NCI-H1930 (cell line): ENCODE data around the gene CCSER1.

Source experiments
- DNase-seq, 2 experiments: peaks; one replicate each; lab custom pipeline; 2025; lab: John Stamatoyannopoulos, UW

CCSER1 gene

GRCh38 chr4:90128961-90129495 is 1.8 kb downstream of the CCSER1 start:
- DNase-seq: no peak

GRCh38 chr4:90130076-90130475 is 2.9 kb downstream of the CCSER1 start:
- DNase-seq: no peak

GRCh38 chr4:90137555-90137954 is 10.4 kb downstream of the CCSER1 start:
- DNase-seq: no peak

GRCh38 chr4:90142081-90142480 is 14.9 kb downstream of the CCSER1 start:
- DNase-seq: peak; percentile 43 to 53

GRCh38 chr4:90145319-90145718 is 18.1 kb downstream of the CCSER1 start:
- no peak for DNase-seq

- no peak for DNase-seq
These were observed 19.1 kb downstream of the CCSER1 start for GRCh38 chr4:90146306-90146705.

- DNase-seq: no peak
These were observed 21.5 kb downstream of the CCSER1 start for GRCh38 chr4:90148574-90149148.

- no peak for DNase-seq
These were observed 24.8 kb downstream of the CCSER1 start for GRCh38 chr4:90152024-90152423.

- no peak for DNase-seq
These were observed 32.0 kb downstream of the CCSER1 start for GRCh38 chr4:90159193-90159592.

GRCh38 chr4:90160044-90160443 is 32.9 kb downstream of the CCSER1 start:
- no peak for DNase-seq

- no peak for DNase-seq
These were observed 35.4 kb downstream of the CCSER1 start for GRCh38 chr4:90162566-90162965.

- DNase-seq: no peak
These were observed 36.7 kb downstream of the CCSER1 start for GRCh38 chr4:90163872-90164271.

GRCh38 chr4:90165883-90166282 is 38.7 kb downstream of the CCSER1 start:
- no peak for DNase-seq

GRCh38 chr4:90171491-90171890 is 44.3 kb downstream of the CCSER1 start:
- DNase-seq: peak; percentile 9 to 32

- no peak for DNase-seq
These were observed 47.4 kb downstream of the CCSER1 start for GRCh38 chr4:90174621-90175023.

- DNase-seq: peak; percentile 6 to 24
These were observed 54.5 kb downstream of the CCSER1 start for GRCh38 chr4:90181644-90182043.

- peak in 1 of 2 experiments; percentile 14 for DNase-seq
These were observed 56.1 kb downstream of the CCSER1 start for GRCh38 chr4:90183254-90183653.

GRCh38 chr4:90184560-90184959 is 57.4 kb downstream of the CCSER1 start:
- no peak for DNase-seq

GRCh38 chr4:90185416-90185815 is 58.2 kb downstream of the CCSER1 start:
- no peak for DNase-seq

- DNase-seq: no peak
These were observed 59.0 kb downstream of the CCSER1 start for GRCh38 chr4:90186229-90186628.

- peak in 1 of 2 experiments; percentile 18 for DNase-seq
These were observed 60.1 kb downstream of the CCSER1 start for GRCh38 chr4:90187148-90187884.

GRCh38 chr4:90189178-90189577 is 62.0 kb downstream of the CCSER1 start:
- DNase-seq: no peak

- no peak for DNase-seq
These were observed 62.8 kb downstream of the CCSER1 start for GRCh38 chr4:90189946-90190345.

GRCh38 chr4:90190525-90190924 is 63.3 kb downstream of the CCSER1 start:
- no peak for DNase-seq
